K562 (cell line): ENCODE data around the gene STX1B. TPM values are rescaled to one million over a fixed set of nuclear protein-coding genes. Genes with fewer than 3 reads are reported as not detected.

Experiments used
- ATAC-seq: fragments of 200-7000 bp; cut with Tn5 transposase; 3 replicates; pipeline ENCODE4 v1.9.1; 2020; ENCODE audit warnings: moderate library complexity
- BruUV-seq: library from RNA; stranded (reverse); fragments of 400-500 nt; replicated peaks from 2 replicates; lab custom pipeline; 2021; lab: Mats Ljungman, UMichigan
- CTCF ChIA-PET: fragments of 300-600 bp; formaldehyde crosslinking; extraction: SDS; loops from one replicate; lab custom pipeline; 2021; ENCODE audit warnings: low intra/inter-chr PET ratio; lab: Yijun Ruan, JAX
- POLR2A ChIA-PET: fragments of 300-600, 350-650 bp; sonication (Branson Sonifier 250); formaldehyde crosslinking; extraction: SDS; loops from one replicate; lab custom pipeline; 2021; ENCODE audit warnings: antibody characterized with exemption, inconsistent platforms; lab: Yijun Ruan, JAX
- DNase-seq, 4 experiments: peaks; one replicate each; pipeline versions ENCODE4 v3.0.0 to v3.0.0-alpha.2; 2011 to 2018; ENCODE audit warnings: low spot score in 3 of 4, mixed read lengths in 3 of 4; ENCODE audit errors: extremely low read depth in 1 of 4
- FAIRE-seq: peaks from 2 replicates; lab custom pipeline; 2011; peaks lifted over from hg19 to GRCh38; lab: Jason Lieb, UNC
- H2AFZ ChIP-seq: 2 replicates; pipeline ENCODE4 v1.6.0; 2011; ENCODE audit warnings: low read depth, low read length, control low read depth, inconsistent platforms
- H3K27ac ChIP-seq: fragments of 200-600 bp; 3 replicates; pipeline ENCODE4 v1.8.0; 2011; ENCODE audit warnings: low read depth, mild to moderate bottlenecking, control low read depth, inconsistent platforms, low read length, moderate library complexity, mixed read lengths; ENCODE audit errors: extremely low read depth
- H3K27me3 ChIP-seq, 2 experiments: fragments of 300-600 bp in 1 of 2; 2 replicates in 1 of 2; 3 replicates in 1 of 2; pipeline versions ENCODE4 v1.6.0 to v1.8.0; 2011; ENCODE audit warnings: inconsistent platforms in 2 of 2, low read length in 2 of 2, mild to moderate bottlenecking in 1 of 2, mixed read lengths in 1 of 2, moderate library complexity in 1 of 2; ENCODE audit not compliant: control insufficient read depth in 2 of 2, insufficient read depth in 2 of 2
- H3K36me3 ChIP-seq: fragments of 300-600 bp; 3 replicates; pipeline ENCODE4 v1.8.0; 2011; ENCODE audit warnings: mild to moderate bottlenecking, low read length, inconsistent platforms; ENCODE audit not compliant: control insufficient read depth, insufficient read depth
- H3K4me1 ChIP-seq, 2 experiments: fragments of 200-600 bp in 1 of 2; replicated peaks in 1 of 2; 2 replicates in 1 of 2; 3 replicates in 1 of 2; pipeline versions ENCODE4 v1.5.1 to v1.8.0; 2011; ENCODE audit warnings: inconsistent platforms in 2 of 2, low read length in 2 of 2, mild to moderate bottlenecking in 1 of 2, mixed read lengths in 1 of 2, moderate library complexity in 1 of 2; ENCODE audit not compliant: control insufficient read depth in 2 of 2, insufficient read depth in 2 of 2
- H3K4me2 ChIP-seq: 2 replicates; pipeline ENCODE4 v1.6.1; 2011; ENCODE audit warnings: low read length, control low read depth, inconsistent platforms, mixed read lengths; ENCODE audit not compliant: insufficient read depth
- H3K4me3 ChIP-seq: fragments of 200-600 bp; sonication (generic), shearing (Covaris generic); 2 replicates; pipeline ENCODE4 v1.5.1; 2016; ENCODE audit warnings: control low read depth, inconsistent platforms
- H3K79me2 ChIP-seq: fragments of 200-600 bp; 3 replicates; pipeline ENCODE4 v1.8.0; 2011; ENCODE audit warnings: low read length, inconsistent platforms; ENCODE audit not compliant: control insufficient read depth, insufficient read depth
- H3K9ac ChIP-seq, 2 experiments: 2 replicates each; pipeline versions ENCODE4 v1.6.0 to v1.6.1; 2011; ENCODE audit warnings: low read depth in 2 of 2, low read length in 2 of 2, control low read depth in 1 of 2, inconsistent platforms in 1 of 2, mild to moderate bottlenecking in 1 of 2, mixed read lengths in 1 of 2; ENCODE audit not compliant: insufficient read depth in 1 of 2
- H3K9me1 ChIP-seq: one replicate; pipeline ENCODE4 v1.6.0; 2011; ENCODE audit warnings: inconsistent platforms, mild to moderate bottlenecking, low read length, moderate library complexity; ENCODE audit not compliant: control insufficient read depth, insufficient read depth
- H3K9me3 ChIP-seq: replicated peaks from 2 replicates; pipeline ENCODE4 v1.5.1; 2011; ENCODE audit warnings: low read depth, low read length, inconsistent platforms; ENCODE audit not compliant: control insufficient read depth, insufficient read depth
- H4K20me1 ChIP-seq: replicated peaks from 2 replicates; pipeline ENCODE4 v1.6.1; 2011; ENCODE audit warnings: low read length, inconsistent platforms, mixed read lengths; ENCODE audit not compliant: control insufficient read depth, insufficient read depth
- GABPB1 ChIP-seq: sonication (generic); formaldehyde crosslinking; IDR thresholded peaks from 2 replicates; pipeline ENCODE4 v1.8.0; 2022; ENCODE audit warnings: mild to moderate bottlenecking, missing genetic modification reagents
- LEF1 ChIP-seq: fragments of 450-650 bp; IDR thresholded peaks from 2 replicates; pipeline ENCODE4 v1.6.1; 2016; ENCODE audit warnings: mild to moderate bottlenecking
- MCM5 ChIP-seq: fragments of 450-650 bp; IDR thresholded peaks from 2 replicates; pipeline ENCODE4 v1.6.1; 2016; ENCODE audit warnings: low read depth
- MEF2A ChIP-seq: IDR thresholded peaks from 2 replicates; pipeline ENCODE4 v1.6.1; 2011; ENCODE audit warnings: low read depth, mild to moderate bottlenecking, low read length, moderate library complexity; ENCODE audit not compliant: control insufficient read depth
- POLR2G ChIP-seq: fragments of 200-400 bp; formaldehyde crosslinking; IDR thresholded peaks from 2 replicates; pipeline ENCODE4 v1.6.1; 2017; ENCODE audit warnings: low read depth, mild to moderate bottlenecking, antibody characterized with exemption, low read length, moderate library complexity
- ZNF589 ChIP-seq: fragments of 200-800 bp; sonication (Bioruptor generic); IDR thresholded peaks from 2 replicates; pipeline ENCODE4 v1.6.1; 2016; ENCODE audit warnings: low read depth, missing genetic modification characterization, missing compliant biosample characterization
- ZNF764 ChIP-seq: fragments of 250-450 bp; sonication (Bioruptor Pico); IDR thresholded peaks from 2 replicates; pipeline ENCODE4 v1.4.0; 2020; ENCODE audit warnings: low read depth, mild to moderate bottlenecking, moderate library complexity
- ZNF778 ChIP-seq: fragments of 450-650 bp; formaldehyde crosslinking; IDR thresholded peaks from 2 replicates; pipeline ENCODE4 v1.4.0; 2020; ENCODE audit warnings: mild to moderate bottlenecking, moderate library complexity
- WGBS: fragments of 100-300 bp; shearing (Covaris generic); methylation state at CpG from one replicate; pipeline ENCODE4 v1.1.6; 2016; ENCODE audit warnings: low coverage, mixed read lengths; ENCODE audit not compliant: insufficient coverage; ENCODE audit errors: missing lambda C conversion rate; 5-methylcytosine and 5-hydroxymethylcytosine counted together
- in situ Hi-C: fragments of 300-500 bp; cut with MboI; formaldehyde crosslinking; loops from 4 replicates; pipeline ENCODE4 v1.15.0; 2018; ENCODE audit warnings: inconsistent platforms, mixed read lengths
- intact Hi-C: fragments of 100-400 bp; cut with micrococcal nuclease; formaldehyde crosslinking; loops from 2 replicates; pipeline ENCODE4 v1.14.2; 2022
- polyA plus RNA-seq, 8 experiments: library from polyadenylated mRNA; depleted of rRNA in 4 of 8; stranded (reverse) in 5 of 8; unstranded in 3 of 8; fragments of >200 nt; fragmentation: Nextera tagmentation in 2 of 8; fragmentation: Illumina TruSeq in 1 of 8; extraction: Ambion mirVana in 2 of 8; extraction: Trizol in 1 of 8; gene quantifications; 2 replicates each; pipeline versions ENCODE4 v1.2.1 to v1.2.3, GENCODE V29; 2011 to 2014; ENCODE audit warnings: inconsistent platforms in 1 of 8, missing spikeins in 1 of 8
- total RNA-seq, 7 experiments: library from RNA; depleted of rRNA in 6 of 7; stranded (reverse); fragments of >200 nt in 6 of 7; fragmentation: Illumina TruSeq in 2 of 7; extraction: Trizol in 2 of 7; gene quantifications; 2 replicates each; pipeline versions ENCODE4 v1.2.1 to v1.2.3, GENCODE V29; 2011 to 2021; ENCODE audit warnings: low replicate concordance in 1 of 7
- TF ChIP-seq, protein P1 (sequence below): sonication (generic); formaldehyde crosslinking; IDR thresholded peaks from 2 replicates; pipeline ENCODE4 v1.8.0; 2022; ENCODE audit warnings: mild to moderate bottlenecking, missing genetic modification reagents

The STX1B gene
- total and polyA plus RNA-seq, 9 of the 15 experiments (the other 6 are each of a cell fraction or from before 2014, with no cell fraction given): 0.07 to 2.5 (median 0.86) TPM

DNA sequence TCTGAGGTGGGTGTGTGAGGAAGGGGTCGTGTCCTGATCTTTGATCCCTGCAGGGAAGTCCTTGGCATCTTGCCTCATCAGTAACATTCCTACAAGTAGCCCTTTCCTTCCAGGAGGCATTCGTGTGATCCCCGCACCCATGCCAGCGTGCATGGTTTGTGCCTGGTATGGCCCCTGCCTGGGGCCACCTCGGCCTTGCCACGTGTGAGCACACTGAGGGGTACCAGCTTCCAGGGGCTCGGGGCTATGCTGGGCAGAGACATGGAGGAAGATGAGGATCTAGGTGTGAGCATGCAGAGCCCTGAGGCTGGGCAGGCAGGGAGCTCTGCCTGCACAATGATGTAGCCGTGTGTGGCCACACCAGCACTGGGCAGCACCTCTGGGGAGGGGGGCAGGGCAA lies 19.4 kb downstream of the STX1B start:
- no peak for FAIRE-seq
- Histone ChIP-seq H2AFZ (no peak overlapping the region), H3K9me1 (no peaks in the 10 kb centered on the region), H3K36me3 (peaks cover 18% of the 10 kb centered on the region; the same call in 1 of the 3 replicates), H3K4me2 (no peak overlapping the region), H3K4me1 (peaks cover 18 to 51% of the 10 kb centered on the region in 2 experiments), H3K27me3 (no peaks in the 10 kb centered on the region), H3K9me3 (no peaks in the 10 kb centered on the region), H4K20me1 (no peaks in the 10 kb centered on the region), H3K4me3 (no peak overlapping the region), H3K79me2 (peaks cover 4% of the 10 kb centered on the region; the same call in 1 of the 3 replicates), H3K9ac (peak overlapping the region in 1 of 2 experiments; percentile 49; a peak in 2 of 4 replicates), H3K27ac (no peak overlapping the region)
- DNase-seq: no peak
- POLR2A ChIA-PET: interaction anchor here (0.5 to 0.8 kb wide), 3 partner anchors 8 to 76 kb away, joined by 3 read pairs; no protein-coding TSS in a partner anchor
- in situ Hi-C loops (loop anchor here (10.0 to 25.0 kb wide), 2 partner anchors 324 to 446 kb away; partner anchors contain the start of genes COX6A2 and ZNF843), intact Hi-C loops (loop anchor here (5.0 kb wide), 2 partner anchors 41 to 81 kb away; partner anchors contain the start of genes STX4, ZNF646 and ZNF668)
- 75% methylated on average over 8 of the region's 8 CpGs for WGBS
- TF ChIP-seq ZNF778 (CRISPR knock-in tag) (no peak), GABPB1 (CRISPR knock-in tag) (no peak), ZNF589 (CRISPR knock-in tag) (no peak), ZNF764 (CRISPR knock-in tag) (no peak), MCM5 (no peak)
- no TSS peak for BruUV-seq
- CTCF ChIA-PET: no interaction called here
- no peak for ATAC-seq

- DNase-seq (no peak), FAIRE-seq (no peak), ATAC-seq (no peak)
- peaks cover 19% of the 10 kb centered on the region; the same call in 1 of the 3 replicates for H3K36me3 ChIP-seq
- no peak overlapping the region for H2AFZ ChIP-seq
- in situ Hi-C loops: loop anchor here (10.0 to 25.0 kb wide), 2 partner anchors 325 to 447 kb away; partner anchors contain the start of genes COX6A2 and ZNF843
- no peaks in the 10 kb centered on the region for H3K9me3 ChIP-seq
- TF ChIP-seq POLR2G (peak; percentile 46), LEF1 (no peak), MEF2A (no peak)
- TF ChIP-seq, protein P1, sequence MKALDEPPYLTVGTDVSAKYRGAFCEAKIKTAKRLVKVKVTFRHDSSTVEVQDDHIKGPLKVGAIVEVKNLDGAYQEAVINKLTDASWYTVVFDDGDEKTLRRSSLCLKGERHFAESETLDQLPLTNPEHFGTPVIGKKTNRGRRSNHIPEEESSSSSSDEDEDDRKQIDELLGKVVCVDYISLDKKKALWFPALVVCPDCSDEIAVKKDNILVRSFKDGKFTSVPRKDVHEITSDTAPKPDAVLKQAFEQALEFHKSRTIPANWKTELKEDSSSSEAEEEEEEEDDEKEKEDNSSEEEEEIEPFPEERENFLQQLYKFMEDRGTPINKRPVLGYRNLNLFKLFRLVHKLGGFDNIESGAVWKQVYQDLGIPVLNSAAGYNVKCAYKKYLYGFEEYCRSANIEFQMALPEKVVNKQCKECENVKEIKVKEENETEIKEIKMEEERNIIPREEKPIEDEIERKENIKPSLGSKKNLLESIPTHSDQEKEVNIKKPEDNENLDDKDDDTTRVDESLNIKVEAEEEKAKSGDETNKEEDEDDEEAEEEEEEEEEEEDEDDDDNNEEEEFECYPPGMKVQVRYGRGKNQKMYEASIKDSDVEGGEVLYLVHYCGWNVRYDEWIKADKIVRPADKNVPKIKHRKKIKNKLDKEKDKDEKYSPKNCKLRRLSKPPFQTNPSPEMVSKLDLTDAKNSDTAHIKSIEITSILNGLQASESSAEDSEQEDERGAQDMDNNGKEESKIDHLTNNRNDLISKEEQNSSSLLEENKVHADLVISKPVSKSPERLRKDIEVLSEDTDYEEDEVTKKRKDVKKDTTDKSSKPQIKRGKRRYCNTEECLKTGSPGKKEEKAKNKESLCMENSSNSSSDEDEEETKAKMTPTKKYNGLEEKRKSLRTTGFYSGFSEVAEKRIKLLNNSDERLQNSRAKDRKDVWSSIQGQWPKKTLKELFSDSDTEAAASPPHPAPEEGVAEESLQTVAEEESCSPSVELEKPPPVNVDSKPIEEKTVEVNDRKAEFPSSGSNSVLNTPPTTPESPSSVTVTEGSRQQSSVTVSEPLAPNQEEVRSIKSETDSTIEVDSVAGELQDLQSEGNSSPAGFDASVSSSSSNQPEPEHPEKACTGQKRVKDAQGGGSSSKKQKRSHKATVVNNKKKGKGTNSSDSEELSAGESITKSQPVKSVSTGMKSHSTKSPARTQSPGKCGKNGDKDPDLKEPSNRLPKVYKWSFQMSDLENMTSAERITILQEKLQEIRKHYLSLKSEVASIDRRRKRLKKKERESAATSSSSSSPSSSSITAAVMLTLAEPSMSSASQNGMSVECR: no peak
- H4K20me1 ChIP-seq: no peaks in the 10 kb centered on the region
- H3K4me1 ChIP-seq: peaks cover 24 to 60% of the 10 kb centered on the region in 2 experiments
- no peaks in the 10 kb centered on the region for H3K27me3 ChIP-seq
- no peak overlapping the region for H3K4me2 ChIP-seq
- no peak overlapping the region for H3K27ac ChIP-seq
- BruUV-seq: no TSS peak
- intact Hi-C loops: loop anchor here (5.0 kb wide), 2 partner anchors 42 to 82 kb away; partner anchors contain the start of genes STX4, ZNF646 and ZNF668
- H3K79me2 ChIP-seq: peaks cover 13% of the 10 kb centered on the region
- CTCF ChIA-PET: no interaction called here
- POLR2A ChIA-PET: interaction anchor here (1.0 kb wide), 1 partner anchor 238 kb away, joined by 6 read pairs; no protein-coding TSS in a partner anchor
- 71% methylated on average over 12 of the region's 12 CpGs for WGBS
- H3K9me1 ChIP-seq: no peaks in the 10 kb centered on the region
- 0 out of 4 replicates have a peak overlapping the region, but pooled peaks of 1 of the 2 experiments have one; percentile 49 for H3K9ac ChIP-seq
- H3K4me3 ChIP-seq: no peak overlapping the region
Measured at GRCh38 chr16:30990105-30990504, 20.3 kb downstream of the STX1B start.
